ENCODE results near the gene OXSR1. TPM values are rescaled to one million over a fixed set of nuclear protein-coding genes. Genes with fewer than 3 reads are reported as not detected.

The OXSR1 gene
- total RNA-seq, 2 experiments from 2014 or later = 53.7 to 56.0 TPM

GRCh38 chr3:38297947-38298711 lies 132.8 kb downstream of the OXSR1 start:
- H3K4me3 Mint-ChIP-seq = no peak overlapping the region
- peaks cover 2% of the 10 kb centered on the region for H3K27me3 Mint-ChIP-seq
- H3K27ac Mint-ChIP-seq = no peak overlapping the region
- no peak for ATAC-seq
- ChIA-PET CTCF (interaction anchor here (0.6 to 1.4 kb wide), 10 partner anchors 8 to 259 kb away, joined by 3 to 5 read pairs (median 3); partner anchors contain the start of genes DLEC1 and XYLB), POLR2A (interaction anchor here (0.5 kb wide), 1 partner anchor 88 kb away, joined by 4 read pairs; no protein-coding TSS in a partner anchor)
- DNase-seq = no peak
- intact Hi-C loops (cut with DNase I, micrococcal nuclease) = loop anchor here in 1 of 2 experiments (1.0 kb wide), 1 partner anchor 180 kb away; no protein-coding TSS in a partner anchor
- no peaks in the 10 kb centered on the region for H3K4me1 Mint-ChIP-seq
- H3K36me3 Mint-ChIP-seq (ENCODE audit: low read depth) = no peaks in the 10 kb centered on the region
- H3K9me3 Mint-ChIP-seq (ENCODE audit: low read depth) = no peaks in the 10 kb centered on the region

Other genes with a start within 250 kb of the OXSR1 start
- gene VILL, start 174.8 kb upstream of the OXSR1 start, total RNA-seq = 10 to 100 TPM in 1 of 2 experiments, 1 to 10 TPM in 1; 9.2 to 12.1 TPM
- 10 to 100 TPM; 10.9 to 13.5 TPM for gene PLCD1, start 135.9 kb upstream of the OXSR1 start, total RNA-seq
- under 1 TPM; 0.19 to 0.46 TPM for gene DLEC1, start 126.3 kb upstream of the OXSR1 start, total RNA-seq
- 10 to 100 TPM; 52.2 to 64.6 TPM for gene ACAA1, start 28.4 kb upstream of the OXSR1 start, total RNA-seq
- gene MYD88, start 26.9 kb upstream of the OXSR1 start, total RNA-seq = 10 to 100 TPM; 32.8 to 33.1 TPM
- under 1 TPM; 0.21 TPM for gene SLC22A13, start 100.3 kb downstream of the OXSR1 start, total RNA-seq
- gene SLC22A14, start 116.8 kb downstream of the OXSR1 start, total RNA-seq = not detected
- gene XYLB, start 181.2 kb downstream of the OXSR1 start, total RNA-seq = 1 to 10 TPM; 5.0 to 5.3 TPM